Measurements from ENCODE around the gene SRRT.

The SRRT gene

GRCh38 chr7:100882201-100882600 is 7.3 kb downstream of the SRRT start:
- TF ChIP-seq, protein P1, sequence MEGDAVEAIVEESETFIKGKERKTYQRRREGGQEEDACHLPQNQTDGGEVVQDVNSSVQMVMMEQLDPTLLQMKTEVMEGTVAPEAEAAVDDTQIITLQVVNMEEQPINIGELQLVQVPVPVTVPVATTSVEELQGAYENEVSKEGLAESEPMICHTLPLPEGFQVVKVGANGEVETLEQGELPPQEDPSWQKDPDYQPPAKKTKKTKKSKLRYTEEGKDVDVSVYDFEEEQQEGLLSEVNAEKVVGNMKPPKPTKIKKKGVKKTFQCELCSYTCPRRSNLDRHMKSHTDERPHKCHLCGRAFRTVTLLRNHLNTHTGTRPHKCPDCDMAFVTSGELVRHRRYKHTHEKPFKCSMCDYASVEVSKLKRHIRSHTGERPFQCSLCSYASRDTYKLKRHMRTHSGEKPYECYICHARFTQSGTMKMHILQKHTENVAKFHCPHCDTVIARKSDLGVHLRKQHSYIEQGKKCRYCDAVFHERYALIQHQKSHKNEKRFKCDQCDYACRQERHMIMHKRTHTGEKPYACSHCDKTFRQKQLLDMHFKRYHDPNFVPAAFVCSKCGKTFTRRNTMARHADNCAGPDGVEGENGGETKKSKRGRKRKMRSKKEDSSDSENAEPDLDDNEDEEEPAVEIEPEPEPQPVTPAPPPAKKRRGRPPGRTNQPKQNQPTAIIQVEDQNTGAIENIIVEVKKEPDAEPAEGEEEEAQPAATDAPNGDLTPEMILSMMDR (IDR thresholded peaks at IDR 0.05; ENCODE audit: low read depth, low read length) = no peak
- H3K4me3 ChIP-seq (replicated peaks in 1 of 2; ENCODE audit: low read depth in 2 of 2, low read length in 2 of 2) = no peak overlapping the region
- DNase-seq (ENCODE audit: low read depth in 2 of 2) = no peak

DNA sequence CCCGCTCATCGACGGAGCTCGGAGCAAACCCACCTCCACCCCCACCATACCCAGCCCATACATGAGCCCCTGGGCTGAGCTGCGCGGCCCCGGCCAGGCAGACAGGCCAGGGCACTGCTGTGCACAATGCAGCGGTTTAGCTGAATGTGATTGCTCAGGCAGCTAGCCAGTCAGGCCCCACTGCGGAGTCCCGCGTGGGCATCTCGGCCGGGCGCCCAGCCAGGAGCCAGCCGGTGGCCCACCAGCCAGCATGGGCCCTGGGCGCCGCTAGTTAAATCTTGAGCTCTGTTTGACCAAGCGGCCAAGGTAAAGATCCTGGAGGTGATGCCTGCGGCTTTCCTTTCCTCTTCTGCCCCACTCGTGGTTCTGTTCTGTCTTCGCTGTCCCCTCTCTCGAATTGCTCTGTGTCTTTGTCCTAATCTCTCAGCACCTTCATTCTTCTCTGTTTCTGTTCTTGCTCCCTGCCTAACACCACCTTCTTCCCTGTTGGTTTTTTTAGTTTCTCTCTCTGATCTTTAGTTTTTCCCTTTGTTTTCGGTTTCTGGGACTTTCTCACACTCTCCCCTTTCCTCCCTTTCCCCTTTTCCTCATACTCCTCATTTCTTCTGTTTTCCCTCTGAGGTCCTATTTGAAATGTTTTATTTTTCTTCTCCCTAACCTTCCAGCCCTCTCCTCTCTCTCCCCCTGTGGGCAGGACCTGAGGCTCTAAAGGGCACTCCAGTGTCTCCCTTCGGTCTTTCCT is 8.1 kb downstream of the SRRT start:
- TF ChIP-seq, protein P1 (IDR thresholded peaks at IDR 0.05; ENCODE audit: low read depth, low read length) = no peak
- H3K4me3 ChIP-seq (replicated peaks in 1 of 2; ENCODE audit: low read depth in 2 of 2, low read length in 2 of 2) = no peak overlapping the region
- no peak for DNase-seq (ENCODE audit: low read depth in 2 of 2)

DNA sequence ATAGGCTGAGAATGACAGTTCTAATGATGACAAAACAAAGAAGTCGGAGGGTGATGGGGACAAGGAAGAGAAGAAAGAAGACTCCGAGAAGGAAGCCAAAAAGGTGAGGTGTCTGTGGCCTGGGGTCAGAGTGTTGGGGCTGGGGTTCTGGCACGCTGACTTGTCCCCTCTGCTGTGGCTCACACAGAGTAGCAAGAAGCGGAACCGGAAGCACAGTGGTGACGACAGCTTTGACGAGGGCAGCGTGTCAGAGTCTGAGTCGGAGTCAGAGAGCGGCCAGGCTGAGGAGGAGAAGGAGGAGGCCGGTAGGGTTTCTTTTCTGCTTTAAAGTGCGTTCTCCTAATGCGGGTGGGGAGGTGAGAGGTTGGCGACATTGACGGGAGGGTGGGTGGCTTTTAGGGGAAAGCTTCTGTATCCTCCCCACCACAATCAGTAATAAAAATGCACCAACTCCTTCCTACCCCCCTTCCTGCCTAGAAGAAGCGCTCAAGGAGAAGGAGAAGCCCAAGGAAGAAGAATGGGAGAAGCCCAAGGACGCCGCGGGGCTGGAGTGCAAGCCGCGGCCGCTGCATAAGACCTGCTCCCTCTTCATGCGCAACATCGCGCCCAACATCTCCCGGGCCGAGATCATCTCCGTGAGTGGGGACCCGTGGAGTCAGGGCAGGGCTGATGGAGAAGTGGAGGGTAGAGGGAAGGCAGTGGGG is 10.0 kb downstream of the SRRT start:
- H3K4me3 ChIP-seq (replicated peaks in 1 of 2; ENCODE audit: low read depth in 2 of 2, low read length in 2 of 2) = no peak overlapping the region
- DNase-seq (ENCODE audit: low read depth in 2 of 2) = no peak
- TF ChIP-seq, protein P1 (IDR thresholded peaks at IDR 0.05; ENCODE audit: low read depth, low read length) = no peak

DNA sequence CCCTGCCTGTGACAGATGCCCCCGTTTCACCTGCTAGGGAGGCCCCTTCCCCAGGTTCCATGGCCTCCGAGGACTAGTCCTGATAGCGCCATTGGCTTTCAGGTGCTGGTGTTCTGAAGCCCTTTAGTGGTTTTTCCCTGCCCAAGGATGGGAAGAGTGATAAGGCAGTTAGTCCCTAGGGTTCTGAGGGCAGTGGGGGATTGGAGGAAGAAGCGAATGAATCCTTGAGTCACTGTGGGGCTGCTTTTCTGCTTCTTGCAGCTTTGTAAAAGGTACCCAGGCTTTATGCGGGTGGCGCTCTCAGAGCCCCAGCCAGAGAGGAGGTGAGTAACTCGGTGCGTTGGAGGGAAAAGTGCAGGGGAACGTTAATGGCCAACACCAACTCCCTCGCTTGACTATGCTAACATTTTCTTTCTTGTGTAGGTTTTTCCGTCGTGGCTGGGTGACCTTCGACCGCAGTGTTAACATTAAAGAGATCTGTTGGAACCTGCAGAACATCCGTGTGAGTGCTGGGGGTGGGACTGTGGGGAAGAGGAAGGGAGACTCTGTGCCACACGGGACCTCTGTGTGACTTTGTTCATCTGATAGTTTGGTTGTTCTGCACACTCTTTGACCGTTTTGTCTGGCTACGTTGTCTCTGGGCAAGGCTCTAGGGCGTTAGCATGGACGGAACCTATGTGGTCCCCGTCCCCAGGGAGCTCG is 10.7 kb downstream of the SRRT start:
- no peak overlapping the region for H3K4me3 ChIP-seq (replicated peaks in 1 of 2; ENCODE audit: low read depth in 2 of 2, low read length in 2 of 2)
- no peak for DNase-seq (ENCODE audit: low read depth in 2 of 2)
- TF ChIP-seq, protein P1 (IDR thresholded peaks at IDR 0.05; ENCODE audit: low read depth, low read length) = no peak

DNA sequence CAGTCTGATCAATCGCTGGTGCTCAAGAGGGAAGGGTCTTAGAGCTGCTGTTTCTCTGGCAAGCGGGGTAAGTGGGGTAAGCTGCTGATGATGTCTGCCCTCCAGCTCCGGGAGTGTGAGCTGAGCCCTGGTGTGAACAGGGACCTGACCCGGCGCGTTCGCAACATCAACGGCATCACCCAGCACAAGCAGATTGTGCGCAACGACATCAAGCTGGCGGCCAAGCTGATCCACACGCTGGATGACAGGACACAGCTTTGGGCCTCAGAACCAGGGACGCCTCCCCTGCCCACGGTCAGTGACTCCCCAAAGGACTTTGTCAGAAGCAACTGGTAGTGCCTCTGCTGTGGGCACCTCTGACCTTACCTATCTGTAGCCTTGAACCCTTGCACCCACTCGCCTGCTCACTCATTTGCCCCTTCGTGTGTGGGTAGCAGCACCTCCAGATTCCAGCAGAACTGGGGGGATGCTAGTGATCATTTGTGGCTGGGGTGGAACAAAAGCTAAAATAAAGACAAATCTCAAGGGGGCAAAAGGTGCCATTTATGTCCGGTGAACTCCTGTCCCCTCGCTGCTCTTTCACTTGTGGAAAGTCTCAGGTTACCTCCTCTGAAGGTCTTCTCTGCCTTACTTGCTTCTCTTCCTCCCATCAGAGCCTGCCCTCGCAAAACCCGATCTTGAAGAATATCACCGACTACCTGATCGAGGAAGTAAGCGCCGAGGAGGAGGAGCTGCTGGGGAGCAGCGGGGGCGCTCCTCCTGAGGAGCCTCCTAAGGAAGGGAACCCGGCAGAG is 11.4 kb downstream of the SRRT start:
- no peak overlapping the region for H3K4me3 ChIP-seq (replicated peaks in 1 of 2; ENCODE audit: low read depth in 2 of 2, low read length in 2 of 2)
- TF ChIP-seq, protein P1 (IDR thresholded peaks at IDR 0.05; ENCODE audit: low read depth, low read length) = no peak
- DNase-seq (ENCODE audit: low read depth in 2 of 2) = no peak

DNA sequence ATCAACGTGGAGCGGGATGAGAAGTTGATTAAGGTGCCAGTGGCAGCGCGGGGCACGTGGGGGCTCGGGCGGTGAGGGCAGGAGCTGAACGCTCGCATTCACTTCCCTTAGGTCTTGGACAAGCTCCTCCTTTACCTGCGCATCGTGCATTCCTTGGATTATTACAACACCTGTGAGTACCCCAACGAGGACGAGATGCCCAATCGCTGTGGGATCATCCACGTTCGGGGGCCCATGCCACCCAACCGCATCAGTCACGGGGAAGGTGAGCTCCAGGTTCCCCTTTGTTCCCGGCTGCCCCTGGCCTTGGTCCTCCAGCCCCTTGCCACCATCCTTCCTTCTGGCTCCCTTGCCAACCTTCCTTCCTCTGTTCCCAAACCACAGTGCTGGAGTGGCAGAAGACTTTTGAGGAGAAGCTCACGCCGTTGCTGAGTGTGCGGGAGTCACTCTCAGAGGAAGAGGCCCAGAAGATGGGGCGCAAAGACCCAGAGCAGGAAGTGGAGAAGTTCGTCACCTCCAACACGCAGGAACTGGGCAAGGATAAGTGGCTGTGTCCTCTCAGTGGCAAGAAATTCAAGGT is 12.1 kb downstream of the SRRT start:
- no peak overlapping the region for H3K4me3 ChIP-seq (replicated peaks in 1 of 2; ENCODE audit: low read depth in 2 of 2, low read length in 2 of 2)
- TF ChIP-seq, protein P1 (IDR thresholded peaks at IDR 0.05; ENCODE audit: low read depth, low read length) = no peak
- no peak for DNase-seq (ENCODE audit: low read depth in 2 of 2)

Data from cardiac fibroblast (primary cell).